COLO829 (cell line): ENCODE results near the gene PPM1L.

Experiments used
- DNase-seq: peaks from one replicate; pipeline ENCODE4 v3.0.0; 2012; ENCODE audit warnings: low spot score

PPM1L gene

GRCh38 chr3:161100994-161101393 lies 345.0 kb downstream of the PPM1L start:
- no peak for DNase-seq

- no peak for DNase-seq
Observed at GRCh38 chr3:161101609-161102008, 345.6 kb downstream of the PPM1L start.

- no peak for DNase-seq
Observed at GRCh38 chr3:161103776-161104385, 347.9 kb downstream of the PPM1L start.

- DNase-seq = no peak
Observed at GRCh38 chr3:161104561-161105551, 348.8 kb downstream of the PPM1L start, which contains the start of gene B3GALNT1. B3GALNT1 (minus strand) TSS chr3:161105349; CDS start chr3:161086754, 18,595 bp downstream.

GRCh38 chr3:161107311-161107710 lies 351.3 kb downstream of the PPM1L start:
- no peak for DNase-seq

- DNase-seq = no peak
Observed at GRCh38 chr3:161108840-161109239, 352.8 kb downstream of the PPM1L start.

- no peak for DNase-seq
Observed at GRCh38 chr3:161117646-161118045, 361.6 kb downstream of the PPM1L start.

GRCh38 chr3:161126495-161126894 lies 370.5 kb downstream of the PPM1L start:
- DNase-seq = no peak
